ENCODE results near the gene COG5.

Gene COG5

DNA sequence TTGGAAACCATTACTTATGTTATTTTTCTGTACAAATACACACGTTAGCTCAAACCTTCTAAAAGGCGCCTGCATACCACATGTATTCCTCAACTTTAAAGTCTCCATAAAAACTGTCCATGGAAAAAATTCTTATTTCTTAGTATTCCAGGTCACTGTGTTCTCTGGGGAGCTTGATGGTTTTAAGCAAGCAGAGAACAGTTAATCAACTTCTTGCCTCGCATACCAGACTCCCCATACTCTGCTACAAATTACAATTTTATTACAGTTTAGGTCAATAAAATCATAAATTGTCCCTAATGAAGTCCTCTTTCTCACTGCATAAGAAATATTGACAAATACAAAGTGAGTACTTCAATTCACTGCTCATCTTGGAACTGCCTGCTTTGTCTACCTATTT lies 170.9 kb downstream of the COG5 start:
- H3K27ac ChIP-seq, result no peak overlapping the region
- DNase-seq (ENCODE audit: low spot score), result no peak
- TF ChIP-seq, protein P1, sequence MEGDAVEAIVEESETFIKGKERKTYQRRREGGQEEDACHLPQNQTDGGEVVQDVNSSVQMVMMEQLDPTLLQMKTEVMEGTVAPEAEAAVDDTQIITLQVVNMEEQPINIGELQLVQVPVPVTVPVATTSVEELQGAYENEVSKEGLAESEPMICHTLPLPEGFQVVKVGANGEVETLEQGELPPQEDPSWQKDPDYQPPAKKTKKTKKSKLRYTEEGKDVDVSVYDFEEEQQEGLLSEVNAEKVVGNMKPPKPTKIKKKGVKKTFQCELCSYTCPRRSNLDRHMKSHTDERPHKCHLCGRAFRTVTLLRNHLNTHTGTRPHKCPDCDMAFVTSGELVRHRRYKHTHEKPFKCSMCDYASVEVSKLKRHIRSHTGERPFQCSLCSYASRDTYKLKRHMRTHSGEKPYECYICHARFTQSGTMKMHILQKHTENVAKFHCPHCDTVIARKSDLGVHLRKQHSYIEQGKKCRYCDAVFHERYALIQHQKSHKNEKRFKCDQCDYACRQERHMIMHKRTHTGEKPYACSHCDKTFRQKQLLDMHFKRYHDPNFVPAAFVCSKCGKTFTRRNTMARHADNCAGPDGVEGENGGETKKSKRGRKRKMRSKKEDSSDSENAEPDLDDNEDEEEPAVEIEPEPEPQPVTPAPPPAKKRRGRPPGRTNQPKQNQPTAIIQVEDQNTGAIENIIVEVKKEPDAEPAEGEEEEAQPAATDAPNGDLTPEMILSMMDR (conservative IDR thresholded peaks at IDR 0.05; ENCODE audit: low read depth), result no peak
- ChIA-PET POLR2A (ENCODE audit: low non-redundant PET) (no interaction called here), CTCF (no interaction called here)

DNA sequence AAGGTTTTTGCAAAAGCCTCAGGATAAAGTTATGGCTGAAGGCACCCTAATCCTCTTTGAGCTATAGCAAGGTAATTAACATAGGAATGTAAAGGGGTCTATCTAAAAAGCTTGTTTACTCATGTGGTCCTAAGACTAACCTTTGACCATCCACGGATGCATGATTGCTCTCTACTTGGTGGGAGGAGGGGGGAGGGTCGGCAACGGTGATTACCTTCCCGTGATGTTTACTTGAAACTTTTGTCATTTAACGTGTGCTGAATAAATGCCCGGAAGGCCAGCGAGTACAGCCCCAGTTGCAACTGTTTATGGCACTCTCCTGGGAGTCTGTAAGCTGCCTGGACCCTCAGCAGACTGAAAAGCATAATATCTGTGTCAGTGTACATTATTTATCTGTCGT lies 172.8 kb downstream of the COG5 start:
- ChIA-PET POLR2A (ENCODE audit: low non-redundant PET) (no interaction called here), CTCF (no interaction called here)
- TF ChIP-seq, protein P1 (conservative IDR thresholded peaks at IDR 0.05; ENCODE audit: low read depth), result no peak
- no peak overlapping the region for H3K27ac ChIP-seq
- no peak for DNase-seq (ENCODE audit: low spot score)

DNA sequence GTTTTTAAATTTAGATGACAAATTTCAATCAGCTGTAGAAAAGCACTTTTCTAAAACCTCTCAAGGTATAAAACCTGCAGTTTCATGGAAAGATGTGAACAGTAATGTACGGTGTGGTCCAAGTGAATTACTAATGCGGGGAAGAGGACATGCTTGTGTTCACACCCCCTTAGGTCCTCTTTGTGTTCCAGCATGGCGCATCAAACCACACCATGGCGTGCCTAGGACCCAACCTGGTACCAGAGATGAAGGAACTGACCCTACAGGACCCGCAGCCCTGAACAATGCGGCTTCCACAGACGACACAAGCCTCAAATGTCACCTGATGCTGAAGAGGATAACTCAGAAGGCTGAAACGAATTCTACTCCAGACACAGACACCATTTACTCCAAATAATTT lies 175.1 kb downstream of the COG5 start:
- CTCF ChIA-PET, result interaction anchor here (0.8 kb wide), 1 partner anchor 1066 kb away, joined by 4 read pairs; no protein-coding TSS in a partner anchor
- TF ChIP-seq, protein P1 (conservative IDR thresholded peaks at IDR 0.05; ENCODE audit: low read depth), result no peak
- DNase-seq (ENCODE audit: low spot score), result no peak
- POLR2A ChIA-PET (ENCODE audit: low non-redundant PET), result no interaction called here
- no peak overlapping the region for H3K27ac ChIP-seq

DNA sequence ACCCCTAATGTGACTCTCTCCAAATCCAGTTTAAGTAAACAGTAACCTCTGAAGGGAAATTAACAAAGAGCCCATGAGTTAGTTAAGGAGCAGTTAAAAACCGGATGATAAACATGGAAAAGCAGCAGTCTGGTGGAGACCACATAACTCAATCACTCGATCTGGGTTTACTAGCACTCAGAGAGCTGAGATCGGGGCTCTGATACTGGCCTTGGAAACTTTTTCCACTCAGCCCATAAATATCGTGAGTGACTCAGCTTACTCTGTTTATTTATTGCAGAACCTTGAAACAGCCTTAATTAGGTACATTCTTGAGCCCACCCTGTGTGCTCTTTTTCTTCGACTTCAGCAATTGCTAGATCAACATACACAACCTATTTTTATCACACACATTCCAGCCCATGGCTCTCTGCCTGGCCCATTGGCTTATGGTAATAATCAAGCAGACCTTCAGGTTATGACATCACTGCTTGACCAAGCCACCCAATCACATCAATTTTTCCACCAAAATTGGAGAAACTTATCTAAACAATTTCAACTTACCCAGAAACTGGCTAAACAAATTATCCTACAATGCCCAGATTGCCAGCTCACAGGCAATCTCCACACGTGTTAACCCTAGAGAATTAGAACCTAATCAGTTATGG lies 176.0 kb downstream of the COG5 start:
- H3K27ac ChIP-seq, result no peak overlapping the region
- POLR2A ChIA-PET (ENCODE audit: low non-redundant PET), result no interaction called here
- DNase-seq (ENCODE audit: low spot score), result no peak
- CTCF ChIA-PET, result interaction anchor here (0.8 kb wide), 1 partner anchor 1067 kb away, joined by 4 read pairs; no protein-coding TSS in a partner anchor
- TF ChIP-seq, protein P1 (conservative IDR thresholded peaks at IDR 0.05; ENCODE audit: low read depth), result no peak

DNA sequence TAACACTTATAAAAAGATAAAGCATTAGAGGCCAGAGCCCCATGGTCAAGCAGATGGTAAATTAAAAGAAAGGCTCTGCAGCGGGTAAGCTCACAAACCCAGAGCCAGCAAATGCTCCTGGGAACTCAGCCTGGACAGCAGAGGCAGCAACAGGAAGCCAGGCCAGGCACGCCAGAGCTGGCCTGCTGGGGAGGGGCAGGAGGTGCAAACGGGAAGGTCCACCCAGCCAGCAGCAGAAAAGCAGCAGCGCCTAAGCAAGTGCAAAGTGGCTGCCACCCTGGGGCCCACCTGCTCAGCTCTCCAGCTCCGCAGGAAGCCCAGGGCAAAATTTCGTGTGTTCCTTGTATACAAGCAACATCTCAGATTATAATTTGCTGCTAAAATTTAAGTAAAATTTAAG lies 176.6 kb downstream of the COG5 start:
- DNase-seq (ENCODE audit: low spot score), result no peak
- ChIA-PET POLR2A (ENCODE audit: low non-redundant PET) (no interaction called here), CTCF (interaction anchor here (0.6 kb wide), 1 partner anchor 794 kb away, joined by 3 read pairs; no protein-coding TSS in a partner anchor)
- TF ChIP-seq, protein P1 (conservative IDR thresholded peaks at IDR 0.05; ENCODE audit: low read depth), result no peak
- H3K27ac ChIP-seq, result no peak overlapping the region

DNA sequence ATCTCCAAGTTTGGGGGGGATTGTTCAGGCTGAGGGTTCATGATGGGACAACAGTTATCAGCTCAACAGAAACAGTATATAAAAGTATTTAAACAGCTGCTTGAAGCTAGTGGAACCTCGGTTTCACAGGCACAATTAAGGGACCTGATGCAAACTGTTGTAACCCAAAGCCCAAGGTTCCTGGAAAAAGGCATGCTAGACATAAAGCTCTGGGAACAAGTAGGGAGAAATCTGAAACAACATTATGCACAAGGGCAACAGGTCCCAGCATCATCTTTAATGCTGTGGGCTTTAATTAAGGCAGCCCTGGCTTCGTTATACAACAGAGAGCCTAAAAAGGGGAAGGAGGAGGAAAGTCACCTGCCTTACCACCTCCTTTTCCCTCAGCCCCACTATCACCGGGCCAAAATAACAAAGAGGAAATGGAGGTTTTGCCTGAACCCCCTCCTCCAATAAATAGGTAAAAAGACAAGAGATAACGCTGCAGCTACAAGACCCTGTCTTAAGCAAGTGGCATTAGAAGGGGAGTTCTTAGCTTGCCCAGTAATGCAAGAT lies 177.1 kb downstream of the COG5 start:
- CTCF ChIA-PET, result interaction anchor here (0.6 kb wide), 1 partner anchor 795 kb away, joined by 3 read pairs; no protein-coding TSS in a partner anchor
- TF ChIP-seq, protein P1 (conservative IDR thresholded peaks at IDR 0.05; ENCODE audit: low read depth), result no peak
- no peak overlapping the region for H3K27ac ChIP-seq
- no peak for DNase-seq (ENCODE audit: low spot score)
- POLR2A ChIA-PET (ENCODE audit: low non-redundant PET), result no interaction called here
